T-helper 1 cell treated with Interleukin-12 subunit alpha and Interleukin-12 subunit beta and Interleukin-4 antibody, amounts not matched to agents 30 μg/mL and 1 μg/mL, for 36 hours (primary cell): Measurements from ENCODE around the gene OR6K6.

Experiments
- H3K27ac Mint-ChIP-seq: one replicate; pipeline ENCODE4 v1.8.0; 2021; ENCODE audit warnings: mild to moderate bottlenecking, mixed read lengths
- H3K27me3 Mint-ChIP-seq: one replicate; pipeline ENCODE4 v1.8.0; 2021; ENCODE audit warnings: low read depth, mixed read lengths
- H3K36me3 Mint-ChIP-seq: one replicate; pipeline ENCODE4 v1.8.0; 2021; ENCODE audit warnings: low read depth, mixed read lengths
- H3K4me1 Mint-ChIP-seq: one replicate; pipeline ENCODE4 v1.8.0; 2021; ENCODE audit warnings: low read depth, mixed read lengths
- H3K4me3 Mint-ChIP-seq: one replicate; pipeline ENCODE4 v1.8.0; 2021; ENCODE audit warnings: mild to moderate bottlenecking, moderate library complexity, mixed read lengths
- H3K9me3 Mint-ChIP-seq: one replicate; pipeline ENCODE4 v1.8.0; 2021; ENCODE audit warnings: mixed read lengths

The OR6K6 gene

GRCh38 chr1:158771950-158772866 lies 17.7 kb downstream of the OR6K6 start, which contains the start of gene OR6N1:
Gene OR6N1 (minus strand): TSS chr1:158772195. CDS start chr1:158766682, 5,513 bp downstream.
- Mint-ChIP-seq H3K36me3 (no peaks in the 10 kb centered on the region), H3K27me3 (peaks cover 21% of the 10 kb centered on the region), H3K9me3 (no peaks in the 10 kb centered on the region), H3K27ac (no peak within 1 kb of the TSS), H3K4me1 (no peaks in the 10 kb centered on the region), H3K4me3 (no peak within 1 kb of the TSS)

GRCh38 chr1:158781104-158781503 lies 26.6 kb downstream of the OR6K6 start, which contains the start of gene OR6N2:
Gene OR6N2 (minus strand): TSS chr1:158781204. CDS start chr1:158777635, 3,569 bp downstream.
- H3K27ac Mint-ChIP-seq, result no peak within 1 kb of the TSS
- no peaks in the 10 kb centered on the region for H3K4me1 Mint-ChIP-seq
- no peaks in the 10 kb centered on the region for H3K9me3 Mint-ChIP-seq
- H3K27me3 Mint-ChIP-seq, result peaks cover 26% of the 10 kb centered on the region
- no peak within 1 kb of the TSS for H3K4me3 Mint-ChIP-seq
- H3K36me3 Mint-ChIP-seq, result no peaks in the 10 kb centered on the region

- Mint-ChIP-seq H3K27me3 (peaks cover 10% of the 10 kb centered on the region), H3K4me3 (no peak overlapping the region), H3K27ac (no peak overlapping the region), H3K36me3 (no peaks in the 10 kb centered on the region), H3K9me3 (no peaks in the 10 kb centered on the region), H3K4me1 (no peaks in the 10 kb centered on the region)
Measured at GRCh38 chr1:158793604-158794003, 39.1 kb downstream of the OR6K6 start.

GRCh38 chr1:158794247-158794646 lies 39.7 kb downstream of the OR6K6 start:
- no peaks in the 10 kb centered on the region for H3K36me3 Mint-ChIP-seq
- no peak overlapping the region for H3K4me3 Mint-ChIP-seq
- no peaks in the 10 kb centered on the region for H3K9me3 Mint-ChIP-seq
- no peaks in the 10 kb centered on the region for H3K4me1 Mint-ChIP-seq
- H3K27ac Mint-ChIP-seq, result no peak overlapping the region
- peaks cover 7% of the 10 kb centered on the region for H3K27me3 Mint-ChIP-seq

GRCh38 chr1:158798531-158798930 lies 44.0 kb downstream of the OR6K6 start:
- H3K27ac Mint-ChIP-seq, result no peak overlapping the region
- no peaks in the 10 kb centered on the region for H3K9me3 Mint-ChIP-seq
- H3K4me3 Mint-ChIP-seq, result no peak overlapping the region
- H3K27me3 Mint-ChIP-seq, result peaks cover 25% of the 10 kb centered on the region
- H3K4me1 Mint-ChIP-seq, result no peaks in the 10 kb centered on the region
- H3K36me3 Mint-ChIP-seq, result no peaks in the 10 kb centered on the region

GRCh38 chr1:158799689-158800088 lies 45.2 kb downstream of the OR6K6 start:
- Mint-ChIP-seq H3K27me3 (peaks cover 33% of the 10 kb centered on the region), H3K9me3 (no peaks in the 10 kb centered on the region), H3K27ac (no peak overlapping the region), H3K36me3 (no peaks in the 10 kb centered on the region), H3K4me3 (no peak overlapping the region), H3K4me1 (no peaks in the 10 kb centered on the region)

GRCh38 chr1:158800526-158800925 lies 46.0 kb downstream of the OR6K6 start:
- Mint-ChIP-seq H3K9me3 (no peaks in the 10 kb centered on the region), H3K27ac (no peak overlapping the region), H3K36me3 (no peaks in the 10 kb centered on the region), H3K4me3 (no peak overlapping the region), H3K4me1 (no peaks in the 10 kb centered on the region), H3K27me3 (peaks cover 33% of the 10 kb centered on the region)

GRCh38 chr1:158801396-158801795 lies 46.9 kb downstream of the OR6K6 start:
- Mint-ChIP-seq H3K4me1 (no peaks in the 10 kb centered on the region), H3K4me3 (no peak overlapping the region)

GRCh38 chr1:158803678-158804077 lies 49.2 kb downstream of the OR6K6 start:
- no peaks in the 10 kb centered on the region for H3K9me3 Mint-ChIP-seq
- H3K27me3 Mint-ChIP-seq, result peaks cover 41% of the 10 kb centered on the region
- H3K27ac Mint-ChIP-seq, result no peak overlapping the region
- no peaks in the 10 kb centered on the region for H3K4me1 Mint-ChIP-seq
- no peak overlapping the region for H3K4me3 Mint-ChIP-seq
- H3K36me3 Mint-ChIP-seq, result no peaks in the 10 kb centered on the region

More at GRCh38 chr1:158801396-158801795, 46.9 kb downstream of the OR6K6 start:
- no peaks in the 10 kb centered on the region for H3K36me3 Mint-ChIP-seq
- H3K27me3 Mint-ChIP-seq, result peaks cover 36% of the 10 kb centered on the region
- H3K9me3 Mint-ChIP-seq, result no peaks in the 10 kb centered on the region
- no peak overlapping the region for H3K27ac Mint-ChIP-seq
